AG10803 (cell line): ENCODE data around the gene C1orf35.

Experiments
- DNase-seq: peaks from one replicate; pipeline ENCODE4 v3.0.0; 2010; ENCODE audit warnings: low read depth
- H3K4me3 ChIP-seq: 2 replicates; pipeline ENCODE4 v1.5.1; 2011; ENCODE audit warnings: mild to moderate bottlenecking, low read length, control low read depth
- TF ChIP-seq, protein P1 (sequence below): conservative IDR thresholded peaks from 2 replicates; pipeline ENCODE4 v1.5.1; 2011; ENCODE audit warnings: mild to moderate bottlenecking, low read length, control low read depth, inconsistent platforms

The C1orf35 gene

DNA sequence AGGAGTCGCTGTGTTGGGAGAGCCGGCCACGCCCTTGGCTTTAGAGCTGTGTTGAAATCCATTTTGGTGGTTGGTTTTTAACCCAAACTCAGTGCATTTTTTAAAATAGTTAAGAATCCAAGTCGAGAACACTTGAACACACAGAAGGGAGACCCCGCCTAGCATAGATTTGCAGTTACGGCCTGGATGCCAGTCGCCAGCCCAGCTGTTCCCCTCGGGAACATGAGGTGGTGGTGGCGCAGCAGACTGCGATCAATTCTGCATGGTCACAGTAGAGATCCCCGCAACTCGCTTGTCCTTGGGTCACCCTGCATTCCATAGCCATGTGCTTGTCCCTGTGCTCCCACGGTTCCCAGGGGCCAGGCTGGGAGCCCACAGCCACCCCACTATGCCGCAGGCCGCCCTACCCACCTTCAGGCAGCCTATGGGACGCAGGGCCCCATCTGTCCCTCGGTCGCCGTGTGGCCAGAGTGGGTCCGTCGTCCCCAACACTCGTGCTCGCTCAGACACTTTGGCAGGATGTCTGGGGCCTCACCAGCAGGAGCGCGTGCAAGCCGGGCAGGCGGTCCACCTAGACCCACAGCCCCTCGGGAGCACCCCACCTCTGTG lies 4.7 kb downstream of the C1orf35 start:
- H3K4me3 ChIP-seq = no peak overlapping the region
- TF ChIP-seq, protein P1, sequence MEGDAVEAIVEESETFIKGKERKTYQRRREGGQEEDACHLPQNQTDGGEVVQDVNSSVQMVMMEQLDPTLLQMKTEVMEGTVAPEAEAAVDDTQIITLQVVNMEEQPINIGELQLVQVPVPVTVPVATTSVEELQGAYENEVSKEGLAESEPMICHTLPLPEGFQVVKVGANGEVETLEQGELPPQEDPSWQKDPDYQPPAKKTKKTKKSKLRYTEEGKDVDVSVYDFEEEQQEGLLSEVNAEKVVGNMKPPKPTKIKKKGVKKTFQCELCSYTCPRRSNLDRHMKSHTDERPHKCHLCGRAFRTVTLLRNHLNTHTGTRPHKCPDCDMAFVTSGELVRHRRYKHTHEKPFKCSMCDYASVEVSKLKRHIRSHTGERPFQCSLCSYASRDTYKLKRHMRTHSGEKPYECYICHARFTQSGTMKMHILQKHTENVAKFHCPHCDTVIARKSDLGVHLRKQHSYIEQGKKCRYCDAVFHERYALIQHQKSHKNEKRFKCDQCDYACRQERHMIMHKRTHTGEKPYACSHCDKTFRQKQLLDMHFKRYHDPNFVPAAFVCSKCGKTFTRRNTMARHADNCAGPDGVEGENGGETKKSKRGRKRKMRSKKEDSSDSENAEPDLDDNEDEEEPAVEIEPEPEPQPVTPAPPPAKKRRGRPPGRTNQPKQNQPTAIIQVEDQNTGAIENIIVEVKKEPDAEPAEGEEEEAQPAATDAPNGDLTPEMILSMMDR = no peak
- no peak for DNase-seq

DNA sequence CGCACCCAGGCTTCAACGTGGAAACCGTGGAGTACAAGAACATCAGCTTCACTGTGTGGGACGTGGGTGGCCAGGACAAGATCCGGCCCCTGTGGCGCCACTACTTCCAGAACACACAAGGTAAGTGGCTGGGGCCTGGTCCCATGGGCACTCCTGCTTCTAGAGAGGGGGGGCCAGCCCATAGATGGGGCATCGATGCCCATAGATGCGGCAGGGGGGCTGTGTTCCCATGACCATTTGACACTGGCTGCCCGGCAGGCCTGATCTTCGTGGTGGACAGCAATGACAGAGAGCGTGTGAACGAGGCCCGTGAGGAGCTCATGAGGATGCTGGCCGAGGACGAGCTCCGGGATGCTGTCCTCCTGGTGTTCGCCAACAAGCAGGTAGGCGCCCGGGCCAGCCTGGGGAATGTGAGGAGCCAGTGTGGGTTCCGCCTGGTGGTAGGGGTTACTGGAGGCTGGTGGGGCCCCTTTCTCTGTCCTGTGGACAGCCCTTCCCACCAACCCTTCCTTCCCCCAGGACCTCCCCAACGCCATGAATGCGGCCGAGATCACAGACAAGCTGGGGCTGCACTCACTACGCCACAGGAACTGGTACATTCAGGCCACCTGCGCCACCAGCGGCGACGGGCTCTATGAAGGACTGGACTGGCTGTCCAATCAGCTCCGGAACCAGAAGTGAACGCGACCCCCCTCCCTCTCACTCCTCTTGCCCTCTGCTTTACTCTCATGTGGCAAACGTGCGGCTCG lies 5.6 kb downstream of the C1orf35 start:
- no peak for DNase-seq
- no peak overlapping the region for H3K4me3 ChIP-seq
- TF ChIP-seq, protein P1 = no peak

DNA sequence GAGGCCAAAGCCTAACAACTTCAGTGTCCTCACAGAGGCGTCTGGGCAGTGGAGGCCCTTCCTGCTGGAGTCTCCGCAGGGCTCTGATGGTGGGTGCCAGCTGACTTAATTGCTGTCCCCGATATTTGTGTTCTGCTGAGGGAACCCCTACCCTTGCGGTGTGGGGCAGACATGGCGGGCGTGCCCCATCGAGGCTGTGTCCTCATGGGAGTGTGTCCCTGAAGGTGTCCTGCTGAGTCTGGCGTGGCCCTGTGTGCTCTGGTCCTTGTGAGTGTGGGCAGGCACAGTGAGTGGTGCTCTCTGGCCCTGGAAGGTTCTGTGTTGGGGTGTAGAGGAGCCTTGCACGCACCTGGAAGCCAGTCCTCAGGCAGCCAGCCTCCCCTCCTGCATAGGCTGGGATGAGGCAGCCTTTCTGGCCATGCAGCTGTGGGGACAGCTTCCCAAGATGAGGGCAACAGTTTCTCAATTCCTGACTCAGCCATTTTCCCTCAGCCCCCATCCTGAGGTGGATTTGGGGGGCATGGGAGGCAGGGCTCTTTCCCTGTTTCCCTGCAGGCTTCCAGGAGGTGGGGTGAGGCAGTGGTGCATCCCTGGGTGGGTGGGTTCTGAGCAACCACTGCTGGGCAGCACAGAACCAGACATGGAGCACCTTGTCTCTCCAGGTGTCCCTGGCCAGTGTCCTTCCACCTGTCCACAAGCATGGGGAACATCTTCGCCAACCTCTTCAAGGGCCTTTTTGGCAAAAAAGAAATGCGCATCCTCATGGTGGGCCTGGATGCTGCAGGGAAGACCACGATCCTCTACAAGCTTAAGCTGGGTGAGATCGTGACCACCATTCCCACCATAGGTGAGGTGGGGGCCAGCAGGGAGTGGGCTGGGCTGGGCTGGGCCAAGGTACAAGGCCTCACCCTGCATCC lies 6.5 kb downstream of the C1orf35 start:
- TF ChIP-seq, protein P1 = no peak
- no peak overlapping the region for H3K4me3 ChIP-seq
- no peak for DNase-seq

DNA sequence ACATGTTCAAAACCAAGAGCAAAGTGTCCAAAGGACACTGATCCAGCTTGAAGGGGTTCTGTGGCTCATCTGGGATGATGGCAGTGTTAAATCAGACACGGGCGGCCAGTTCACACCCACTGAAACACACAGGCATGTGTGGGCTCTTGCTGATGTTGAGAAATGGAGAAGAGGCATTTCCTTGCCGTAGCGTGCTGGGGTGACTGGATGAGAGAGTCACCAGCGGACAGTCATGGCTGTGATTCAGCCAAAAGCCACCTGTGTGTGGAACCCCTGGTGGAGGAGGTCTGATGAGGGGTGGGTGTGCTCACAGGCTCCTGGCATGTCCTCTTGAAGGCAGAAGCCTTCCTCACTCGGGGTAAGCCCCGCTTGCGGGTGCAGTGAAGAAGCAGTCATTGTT lies 7.2 kb downstream of the C1orf35 start:
- H3K4me3 ChIP-seq = no peak overlapping the region
- DNase-seq = no peak
- TF ChIP-seq, protein P1 = no peak

DNA sequence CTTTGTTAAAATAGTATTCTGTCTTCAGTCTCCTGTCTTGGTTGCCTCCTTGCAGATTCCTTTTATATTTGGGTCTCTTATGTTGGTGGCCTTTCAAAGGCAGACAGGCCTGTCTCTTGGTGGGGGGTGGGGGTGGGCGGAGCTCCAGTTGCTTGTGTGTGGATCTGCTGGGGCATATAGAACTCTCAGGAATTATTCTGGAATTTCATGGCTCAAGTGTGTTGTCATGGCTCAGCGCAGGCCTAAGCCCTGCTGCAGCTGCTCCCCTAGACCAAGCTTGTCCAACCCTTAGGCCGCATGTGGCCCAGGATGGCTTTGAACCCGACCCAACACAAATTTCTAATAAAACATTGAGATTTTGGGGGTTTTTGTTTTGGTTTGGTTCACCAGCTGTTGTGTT lies 8.0 kb downstream of the C1orf35 start:
- no peak overlapping the region for H3K4me3 ChIP-seq
- no peak for DNase-seq
- TF ChIP-seq, protein P1 = no peak

DNA sequence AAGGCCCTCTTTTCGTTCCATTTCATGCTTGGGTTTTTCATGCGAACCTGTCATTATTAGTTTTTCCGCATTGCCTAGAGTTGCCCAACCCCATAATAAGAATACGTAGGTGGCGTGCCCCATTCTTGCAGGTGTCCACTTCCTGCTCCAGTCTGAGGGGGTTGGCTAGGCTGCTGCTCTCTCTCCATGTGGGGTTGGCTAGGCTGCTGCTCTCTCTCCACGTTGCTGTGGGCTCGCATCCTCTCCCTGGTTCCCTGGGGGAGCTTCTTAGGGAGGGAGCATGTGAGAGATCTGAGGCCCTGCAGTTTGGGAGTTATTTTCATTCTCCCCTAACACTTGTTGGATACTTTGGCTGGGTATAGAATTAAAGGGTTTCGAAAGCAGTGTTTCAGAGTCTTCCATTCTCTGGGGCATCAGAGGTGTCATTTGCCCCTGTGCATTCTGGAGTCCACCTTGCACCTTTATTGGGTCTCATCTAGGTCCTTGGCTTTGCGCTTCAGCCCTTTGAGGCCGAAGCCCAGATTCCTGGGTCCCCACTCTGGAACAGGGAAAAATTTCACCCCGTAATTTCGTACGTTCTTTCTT lies 8.6 kb downstream of the C1orf35 start:
- H3K4me3 ChIP-seq = no peak overlapping the region
- TF ChIP-seq, protein P1 = no peak
- DNase-seq = no peak
